Fibroblast of lung (primary cell): ENCODE data around the gene SULT1C2.

Experiments used
- CTCF ChIP-seq, 2 donors: IDR thresholded peaks in 1 of 2; conservative IDR thresholded peaks in 1 of 2; 1 replicate in 1 of 2; 2 replicates in 1 of 2; pipeline ENCODE4 v1.5.1; 2011 to 2012; ENCODE audit warnings: low read length in 2 of 2, control low read depth in 1 of 2, inconsistent platforms in 1 of 2, low read depth in 1 of 2, mild to moderate bottlenecking in 1 of 2
- EZH2 ChIP-seq: IDR thresholded peaks from 2 replicates; pipeline ENCODE4 v1.5.1; 2012; ENCODE audit warnings: low read length, control low read depth, mild to moderate bottlenecking; ENCODE audit errors: missing control alignments

GRCh38 chr2:108280466-108280865 lies 8.2 kb upstream of the SULT1C2 start:
- TF ChIP-seq EZH2 (no peak), CTCF (conservative IDR thresholded peaks at IDR 0.05 in 1 of 2, IDR thresholded peaks at IDR 0.05 in 1 of 2; ENCODE audit: low read depth in 1 of 2, low read length in 2 of 2) (no peak)
